HL-60/S4 treated with phorbol 12-myristate 13-acetate at 8.2 ng/mL for 4 days and 3 days (cell line): ENCODE measurements around the gene PRKCE.

Experiments used
- in situ Hi-C: fragments of 300-500 bp; cut with MboI; formaldehyde crosslinking; loops from 2 replicates; pipeline ENCODE4 v1.15.0; 2022; ENCODE audit warnings: low sequenced_read_pairs

PRKCE gene

GRCh38 chr2:45774688-45775244, 123.3 kb downstream of the PRKCE start:
- in situ Hi-C loops: loop anchor here (5.0 kb wide), 1 partner anchor 127 kb away; no protein-coding TSS in a partner anchor

GRCh38 chr2:45776160-45776955, 124.9 kb downstream of the PRKCE start:
- in situ Hi-C loops: loop anchor here (5.0 kb wide), 1 partner anchor 129 kb away; no protein-coding TSS in a partner anchor

GRCh38 chr2:45777996-45778719, 126.7 kb downstream of the PRKCE start:
- in situ Hi-C loops: loop anchor here (5.0 kb wide), 1 partner anchor 131 kb away; no protein-coding TSS in a partner anchor

GRCh38 chr2:45778720-45779171, 127.3 kb downstream of the PRKCE start:
- in situ Hi-C loops: loop anchor here (5.0 kb wide), 1 partner anchor 131 kb away; no protein-coding TSS in a partner anchor

GRCh38 chr2:45780541-45781463, 129.3 kb downstream of the PRKCE start:
- in situ Hi-C loops: no loop called here

- in situ Hi-C loops: no loop called here
Observed at GRCh38 chr2:45781464-45781811, 130.0 kb downstream of the PRKCE start.

- in situ Hi-C loops: no loop called here
Observed at GRCh38 chr2:45782436-45782835, 131.0 kb downstream of the PRKCE start.

GRCh38 chr2:45782986-45783385, 131.5 kb downstream of the PRKCE start:
- in situ Hi-C loops: no loop called here

GRCh38 chr2:45786030-45786835, 134.8 kb downstream of the PRKCE start:
- in situ Hi-C loops: no loop called here

- in situ Hi-C loops: no loop called here
Observed at GRCh38 chr2:45786836-45787357, 135.4 kb downstream of the PRKCE start.

- in situ Hi-C loops: no loop called here
Observed at GRCh38 chr2:45788401-45788800, 136.9 kb downstream of the PRKCE start.

- in situ Hi-C loops: no loop called here
Observed at GRCh38 chr2:45789317-45789716, 137.8 kb downstream of the PRKCE start.

- in situ Hi-C loops: no loop called here
Observed at GRCh38 chr2:45789961-45790723, 138.7 kb downstream of the PRKCE start.

GRCh38 chr2:45793305-45793962, 142.0 kb downstream of the PRKCE start:
- in situ Hi-C loops: no loop called here

GRCh38 chr2:45794134-45794617, 142.7 kb downstream of the PRKCE start:
- in situ Hi-C loops: no loop called here

GRCh38 chr2:45796500-45796899, 145.0 kb downstream of the PRKCE start:
- in situ Hi-C loops: no loop called here

GRCh38 chr2:45797451-45798230, 146.2 kb downstream of the PRKCE start:
- in situ Hi-C loops: no loop called here
